Measurements from ENCODE around the gene ALX4.

The ALX4 gene

GRCh38 chr11:44338698-44339529 lies 29.0 kb upstream of the ALX4 start:
- H3K4me3 ChIP-seq (ENCODE audit: low read depth, low read length) = no peak overlapping the region
- DNase-seq (ENCODE audit: low read depth) = no peak
- no peak for TF ChIP-seq CTCF (IDR thresholded peaks at IDR 0.05; ENCODE audit: control insufficient read depth, extremely low read depth, insufficient read depth)

GRCh38 chr11:44338026-44338425 lies 28.1 kb upstream of the ALX4 start:
- no peak for DNase-seq (ENCODE audit: low read depth)
- no peak for TF ChIP-seq CTCF (IDR thresholded peaks at IDR 0.05; ENCODE audit: control insufficient read depth, extremely low read depth, insufficient read depth)
- H3K4me3 ChIP-seq (ENCODE audit: low read depth, low read length) = no peak overlapping the region

- no peak for DNase-seq (ENCODE audit: low read depth)
- H3K4me3 ChIP-seq (ENCODE audit: low read depth, low read length) = no peak overlapping the region
- TF ChIP-seq CTCF (IDR thresholded peaks at IDR 0.05; ENCODE audit: control insufficient read depth, extremely low read depth, insufficient read depth) = no peak
Observed at GRCh38 chr11:44335919-44336318, 26.0 kb upstream of the ALX4 start.

- no peak for TF ChIP-seq CTCF (IDR thresholded peaks at IDR 0.05; ENCODE audit: control insufficient read depth, extremely low read depth, insufficient read depth)
- no peak for DNase-seq (ENCODE audit: low read depth)
- H3K4me3 ChIP-seq (ENCODE audit: low read depth, low read length) = no peak overlapping the region
Observed at GRCh38 chr11:44335052-44335760, 25.3 kb upstream of the ALX4 start.

- H3K4me3 ChIP-seq (ENCODE audit: low read depth, low read length) = no peak overlapping the region
Observed at GRCh38 chr11:44334356-44335004, 24.5 kb upstream of the ALX4 start.

More at GRCh38 chr11:44334356-44335004, 24.5 kb upstream of the ALX4 start:
- no peak for DNase-seq (ENCODE audit: low read depth)
- TF ChIP-seq CTCF (IDR thresholded peaks at IDR 0.05; ENCODE audit: control insufficient read depth, extremely low read depth, insufficient read depth) = no peak
